HG03575 (cell line): Measurements from ENCODE around the gene TOMM7.
"Not testable (repeated sequence)": the region's sequence is repeated elsewhere in the genome, so short reads cannot be mapped to it uniquely, and the experiment has no call there.

ENCODE experiments used
- ATAC-seq: cut with Tn5 transposase; IDR thresholded peaks from one replicate; pipeline ENCODE4 v1.9.1; 2021; ENCODE audit not compliant: unreplicated experiment, insufficient number of reproducible peaks, low FRiP score; ENCODE audit errors: extremely low read depth

Gene TOMM7

GRCh38 chr7:22827563-22827962 lies 4.9 kb upstream of the TOMM7 start:
- no peak for ATAC-seq

GRCh38 chr7:22826593-22826992 lies 3.9 kb upstream of the TOMM7 start:
- no peak for ATAC-seq

DNA sequence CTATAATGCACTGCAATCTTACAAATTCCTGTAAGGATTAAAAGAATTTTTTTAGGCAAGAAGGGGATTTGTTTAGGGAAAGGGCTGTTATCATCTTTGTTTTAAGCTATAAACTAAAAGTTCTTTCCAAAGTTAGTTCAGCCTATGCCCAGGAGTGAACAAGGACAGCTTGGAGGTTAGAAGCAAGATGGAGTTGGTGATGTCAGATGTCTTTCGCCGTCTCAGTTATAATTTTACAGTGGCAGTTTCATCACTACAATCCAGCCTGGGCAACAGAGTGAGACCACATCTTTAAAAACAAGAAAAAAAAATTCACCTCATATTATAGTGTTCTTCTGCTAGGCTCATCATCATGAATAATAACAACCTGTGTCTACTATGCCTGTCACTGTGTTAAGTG lies 2.1 kb upstream of the TOMM7 start:
- ATAC-seq = no peak

DNA sequence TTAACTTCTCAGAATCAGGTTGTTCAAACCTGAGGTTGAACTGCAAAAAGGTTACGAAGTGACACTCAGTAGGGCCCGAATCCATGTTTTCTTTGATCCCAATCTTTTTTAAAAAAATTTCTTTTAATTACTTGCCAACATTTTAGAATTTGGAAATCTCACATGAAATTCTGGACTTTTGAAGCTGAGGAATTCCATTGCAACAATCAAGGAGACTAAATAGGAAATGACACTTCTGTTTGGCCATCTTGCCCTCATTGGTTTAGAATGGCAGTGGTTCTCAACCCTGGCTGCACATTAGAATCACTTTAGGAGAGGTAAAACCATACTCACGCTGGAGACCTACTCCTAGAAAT lies 471 bp upstream of the TOMM7 start:
- ATAC-seq = no peak

DNA sequence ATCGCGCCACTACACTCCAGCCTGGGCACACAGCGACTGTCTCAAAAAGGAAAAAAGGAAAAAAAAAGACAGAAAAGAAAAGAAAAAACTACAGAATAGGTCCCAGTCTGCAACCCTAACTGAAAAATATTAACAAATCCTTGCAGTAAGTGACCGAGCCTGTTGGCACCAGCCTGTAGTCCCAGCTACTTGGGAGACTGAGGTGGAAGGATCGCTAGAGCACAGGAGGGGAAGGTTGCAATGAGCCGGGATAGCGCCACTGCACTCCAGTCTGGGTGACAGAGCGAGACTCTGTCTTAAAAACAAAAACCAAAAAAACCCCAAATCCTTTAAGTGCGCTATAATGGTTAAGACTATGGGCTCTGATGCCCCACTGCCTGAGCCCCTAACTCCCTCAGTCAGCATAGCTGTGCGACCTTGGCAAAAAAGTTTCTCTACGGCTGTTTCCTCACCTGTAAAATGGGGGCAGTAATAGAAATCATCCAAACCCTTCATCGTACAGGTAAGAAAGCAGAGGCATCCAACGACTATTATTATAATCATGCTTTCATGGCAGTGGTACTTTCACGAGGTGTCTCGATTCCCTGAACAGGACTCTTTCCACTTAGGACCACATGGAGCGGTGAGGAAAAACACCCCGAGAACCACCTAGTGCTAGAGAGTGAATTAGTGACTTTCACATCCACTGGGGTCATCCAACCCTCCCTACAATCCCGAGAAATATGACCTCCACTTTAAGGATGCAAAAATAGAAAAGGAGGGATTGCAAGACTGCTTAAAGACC lies 755 bp downstream of the TOMM7 start:
- ATAC-seq = no peak

DNA sequence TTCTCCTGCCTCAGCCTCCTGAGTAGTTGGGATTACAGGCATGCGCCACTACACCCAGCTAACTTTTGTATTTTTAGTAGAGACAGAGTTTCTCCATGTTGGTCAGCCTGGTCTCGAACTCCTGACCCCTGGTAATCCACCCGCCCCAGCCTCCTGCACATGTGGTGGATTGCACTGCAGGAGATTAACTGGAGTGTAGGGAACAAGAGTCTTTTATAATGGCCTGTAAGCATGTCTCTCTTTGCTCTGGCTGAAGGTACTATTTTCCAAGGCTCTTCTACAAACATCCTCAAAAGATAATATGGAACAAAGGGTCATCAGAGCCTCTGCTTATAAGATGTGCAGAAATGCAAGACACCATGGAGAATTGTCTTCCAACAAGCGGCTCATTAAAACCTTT lies 3.2 kb downstream of the TOMM7 start:
- ATAC-seq = no peak

DNA sequence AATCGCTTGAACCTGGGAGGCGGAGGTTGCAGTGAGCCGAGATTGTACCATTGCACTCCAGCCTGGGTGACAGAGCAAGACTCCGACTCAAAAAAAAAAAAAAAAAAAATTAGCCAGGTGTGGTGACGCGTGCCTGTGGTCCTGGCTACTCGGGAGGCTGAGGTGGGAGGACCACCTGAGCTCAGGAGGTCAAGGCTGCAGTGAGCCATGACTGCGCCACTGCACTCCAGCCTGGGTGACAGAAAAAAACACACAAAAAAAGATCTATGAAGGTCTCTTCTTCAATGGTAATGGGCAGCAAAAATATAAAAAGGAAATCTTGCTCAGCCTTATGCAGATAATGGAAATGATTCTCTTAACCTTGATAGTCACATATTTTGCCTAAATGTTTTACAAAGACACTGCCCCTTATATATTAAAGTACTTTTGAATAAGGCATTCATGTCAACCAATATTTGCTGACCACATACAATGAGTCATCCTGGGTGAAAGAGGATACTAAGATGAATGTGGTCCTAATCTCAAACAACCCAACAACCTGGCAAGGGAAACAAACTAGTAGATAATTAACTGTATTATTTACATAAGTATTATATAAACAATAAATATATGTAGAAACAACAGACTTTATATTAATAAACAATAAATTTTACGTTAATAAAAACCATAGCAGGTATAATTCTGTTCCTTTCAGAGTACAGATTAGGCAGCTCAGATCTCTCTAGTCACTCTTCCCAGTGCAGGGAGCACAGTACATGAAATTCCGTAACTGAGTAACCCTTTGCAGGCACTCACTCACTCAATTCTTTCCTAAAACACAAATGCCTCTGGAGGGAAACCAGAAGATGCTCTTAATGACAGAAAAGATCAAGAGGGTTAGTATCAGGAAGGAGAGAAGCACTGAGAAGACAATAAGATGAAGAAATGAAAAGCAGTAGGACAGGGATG lies 8.1 kb downstream of the TOMM7 start:
- no peak for ATAC-seq

DNA sequence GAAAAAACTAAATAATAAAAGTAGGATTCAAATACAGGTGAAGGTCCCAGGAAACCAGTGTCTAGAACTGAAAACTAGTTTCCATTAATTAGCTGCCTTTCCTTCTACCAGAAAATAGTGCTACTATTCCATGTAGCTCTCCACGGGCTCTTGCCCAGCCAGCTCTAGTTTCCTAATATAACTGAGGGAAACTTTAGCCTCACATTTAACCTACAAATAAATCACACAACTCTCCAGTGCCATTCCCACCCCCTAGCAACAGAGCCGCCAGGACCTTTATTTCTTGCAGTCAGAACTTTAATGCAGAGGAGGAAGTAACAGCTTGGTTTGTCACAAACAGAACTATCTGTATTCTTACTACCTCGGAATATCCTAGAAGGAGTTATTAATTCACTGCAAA lies 10.3 kb downstream of the TOMM7 start:
- ATAC-seq = no peak

DNA sequence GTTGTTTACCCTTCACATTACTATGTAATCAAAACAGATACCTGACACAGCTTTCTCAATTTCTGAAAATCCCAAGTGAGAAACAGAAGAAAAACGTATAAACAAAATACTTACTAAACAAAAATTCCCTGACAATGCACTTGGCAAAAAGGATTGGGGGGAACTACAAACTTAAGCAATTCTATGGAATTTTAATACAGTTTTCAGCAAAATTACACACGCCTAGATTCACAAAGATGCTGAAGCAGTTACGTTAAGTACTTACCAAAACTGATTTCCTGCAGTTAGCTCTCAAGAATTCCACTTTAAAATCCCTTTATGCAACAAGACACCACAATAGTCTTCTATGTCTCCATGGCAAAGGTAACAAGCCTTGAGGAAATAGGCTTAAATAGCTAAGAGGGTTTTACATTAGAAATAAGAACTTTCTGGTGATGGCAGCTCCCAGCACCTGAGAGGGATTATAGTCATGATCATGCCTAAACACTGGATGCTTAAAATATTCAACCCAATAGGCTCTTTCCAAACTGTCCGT lies 10.8 kb downstream of the TOMM7 start:
- no peak for ATAC-seq

- ATAC-seq = no peak
Measured at GRCh38 chr7:22810843-22811242, 11.8 kb downstream of the TOMM7 start.

GRCh38 chr7:22809902-22810642 lies 12.6 kb downstream of the TOMM7 start:
- no peak for ATAC-seq

GRCh38 chr7:22808140-22808539 lies 14.5 kb downstream of the TOMM7 start:
- ATAC-seq = no peak

DNA sequence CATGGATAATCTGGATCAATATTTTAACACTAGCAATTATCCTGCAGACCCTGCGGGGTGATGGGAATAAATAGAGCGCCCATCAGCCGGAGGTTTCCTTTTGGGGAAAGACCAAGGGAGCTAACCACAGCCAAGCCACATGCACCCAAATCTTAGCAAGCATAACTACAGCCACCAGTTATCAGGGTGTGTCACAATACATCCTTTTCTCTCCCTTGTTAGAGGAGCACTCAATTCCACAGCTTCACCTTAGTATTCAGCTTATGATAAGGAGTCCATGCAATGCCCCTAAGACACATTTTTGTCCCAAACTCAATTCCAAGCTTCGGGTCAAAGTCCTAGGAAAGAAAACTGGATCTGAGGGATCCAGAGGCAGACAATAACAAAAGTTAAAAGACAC lies 15.9 kb downstream of the TOMM7 start:
- ATAC-seq = no peak

DNA sequence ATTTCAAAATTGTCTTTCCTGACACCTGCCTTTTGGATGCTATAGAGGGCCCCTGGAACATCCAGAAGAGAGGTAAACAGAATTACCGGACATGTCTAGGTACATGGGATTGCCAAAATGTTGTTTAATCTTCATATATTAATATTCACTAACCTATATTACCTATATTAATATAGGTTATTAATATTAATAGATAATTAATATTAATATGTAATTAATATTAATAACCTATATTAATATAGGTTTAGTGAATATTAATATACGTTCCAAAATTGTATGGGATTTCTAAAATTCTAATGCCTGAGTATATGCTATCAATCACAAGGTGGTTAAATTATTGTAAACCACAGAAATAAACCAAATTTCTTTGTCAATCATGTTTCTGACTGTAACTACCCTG lies 17.4 kb downstream of the TOMM7 start:
- no peak for ATAC-seq

- not testable (repeated sequence) for ATAC-seq
Measured at GRCh38 chr7:22802831-22803230, 19.8 kb downstream of the TOMM7 start.

DNA sequence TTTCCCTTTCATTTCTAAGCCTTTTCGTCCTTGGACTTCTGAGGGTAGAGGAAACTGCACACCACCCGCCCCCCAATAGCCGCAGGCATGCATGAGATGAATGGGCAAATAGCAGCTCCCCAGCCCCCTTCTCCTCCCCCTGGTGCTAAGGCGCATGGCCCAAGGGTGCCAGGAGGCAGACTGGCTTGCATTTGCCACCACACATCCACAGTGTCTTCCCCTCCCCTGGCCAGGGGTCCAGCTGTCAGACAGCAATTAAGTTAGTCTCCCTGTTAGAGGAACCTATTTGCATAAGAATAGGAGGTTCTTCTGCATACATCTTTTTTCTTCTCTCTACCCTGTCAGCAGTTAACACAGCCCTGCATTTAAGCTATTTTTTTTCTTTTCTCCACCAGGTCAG lies 20.2 kb downstream of the TOMM7 start:
- ATAC-seq = no peak

- no peak for ATAC-seq
Measured at GRCh38 chr7:22801912-22802311, 20.7 kb downstream of the TOMM7 start.

DNA sequence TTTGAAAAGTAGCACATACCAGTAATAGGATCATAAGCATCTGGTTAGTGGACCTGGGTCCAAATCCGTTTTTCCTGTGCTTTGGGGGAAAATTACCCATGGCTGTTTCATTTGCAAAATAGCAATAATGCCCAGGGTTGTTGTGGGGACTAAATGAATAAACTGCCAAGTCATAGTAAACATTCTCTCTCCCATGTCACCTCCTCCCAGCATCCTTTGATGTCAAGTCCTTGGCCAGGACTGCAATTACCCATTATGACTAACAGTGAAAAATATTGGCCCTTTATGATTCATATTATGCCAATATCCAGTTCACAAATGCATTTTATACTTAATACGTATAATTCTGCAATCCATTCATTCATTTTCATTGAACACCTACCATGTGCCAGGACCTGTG lies 23.0 kb downstream of the TOMM7 start:
- no peak for ATAC-seq
